Muscle of back (tissue), 11 donors: Measurements from ENCODE around the gene TRPT1. TPM values are rescaled to one million over a fixed set of nuclear protein-coding genes. Genes with fewer than 3 reads are reported as not detected.

Source experiments
- DNase-seq, 3 donors: peaks; one replicate each; pipeline versions ENCODE4 v3.0.0 to v3.0.0-alpha.2; 2013
- polyA plus RNA-seq, 10 donors: library from polyadenylated mRNA; unstranded; fragments of 120-200 nt; gene quantifications; one replicate each; pipeline ENCODE4 v1.2.1, GENCODE V29; 2013; ENCODE audit not compliant: insufficient read length in 10 of 10

Gene TRPT1
- polyA plus RNA-seq, 10 donors, result 34.5 to 80.5 (median 64.2) TPM

GRCh38 chr11:64209563-64209843 lies 16.5 kb downstream of the TRPT1 start:
- no peak for DNase-seq

- DNase-seq, result no peak
Measured at GRCh38 chr11:64208796-64209562, 17.0 kb downstream of the TRPT1 start.

GRCh38 chr11:64208086-64208795 lies 17.7 kb downstream of the TRPT1 start:
- DNase-seq, result no peak

GRCh38 chr11:64207256-64208085 lies 18.5 kb downstream of the TRPT1 start:
- peak; percentile 53 to 91 (median 70) for DNase-seq

- DNase-seq, result peak in 1 of 3 donors; percentile 46
Measured at GRCh38 chr11:64206457-64207255, 19.3 kb downstream of the TRPT1 start, which contains the start of gene FERMT3. Gene FERMT3, plus strand, starts transcription at chr11:64206721. Its CDS starts 644 bp downstream, at chr11:64207365.

GRCh38 chr11:64204464-64204989 lies 21.5 kb downstream of the TRPT1 start:
- peak; percentile 87 to 90 (median 89) for DNase-seq

GRCh38 chr11:64204080-64204440 lies 21.9 kb downstream of the TRPT1 start:
- no peak for DNase-seq

GRCh38 chr11:64203421-64204079 lies 22.4 kb downstream of the TRPT1 start:
- DNase-seq, result no peak

- no peak for DNase-seq
Measured at GRCh38 chr11:64202992-64203391, 23.0 kb downstream of the TRPT1 start.

GRCh38 chr11:64201543-64201942 lies 24.4 kb downstream of the TRPT1 start:
- DNase-seq, result no peak

GRCh38 chr11:64198511-64198910 lies 27.5 kb downstream of the TRPT1 start:
- DNase-seq, result no peak

- DNase-seq, result no peak
Measured at GRCh38 chr11:64196626-64197025, 29.4 kb downstream of the TRPT1 start.

- DNase-seq, result no peak
Measured at GRCh38 chr11:64192434-64192833, 33.6 kb downstream of the TRPT1 start.

GRCh38 chr11:64186492-64187165 lies 39.4 kb downstream of the TRPT1 start:
- peak in 1 of 3 donors; percentile 58 for DNase-seq

GRCh38 chr11:64185693-64186491 lies 40.1 kb downstream of the TRPT1 start, which contains the start of gene STIP1:
Gene STIP1, plus strand, starts transcription at chr11:64186171. Its CDS starts 91 bp downstream, at chr11:64186262.
- DNase-seq, result peak; percentile 100

GRCh38 chr11:64185175-64185692 lies 40.8 kb downstream of the TRPT1 start:
- peak in 1 of 3 donors; percentile 87 for DNase-seq

- DNase-seq, result no peak
Measured at GRCh38 chr11:64183890-64184289, 42.1 kb downstream of the TRPT1 start.

- DNase-seq, result peak; percentile 93 to 96 (median 94)
Measured at GRCh38 chr11:64181506-64182411, 44.2 kb downstream of the TRPT1 start.
